ENCODE data around the gene THAP12.

The THAP12 gene

DNA sequence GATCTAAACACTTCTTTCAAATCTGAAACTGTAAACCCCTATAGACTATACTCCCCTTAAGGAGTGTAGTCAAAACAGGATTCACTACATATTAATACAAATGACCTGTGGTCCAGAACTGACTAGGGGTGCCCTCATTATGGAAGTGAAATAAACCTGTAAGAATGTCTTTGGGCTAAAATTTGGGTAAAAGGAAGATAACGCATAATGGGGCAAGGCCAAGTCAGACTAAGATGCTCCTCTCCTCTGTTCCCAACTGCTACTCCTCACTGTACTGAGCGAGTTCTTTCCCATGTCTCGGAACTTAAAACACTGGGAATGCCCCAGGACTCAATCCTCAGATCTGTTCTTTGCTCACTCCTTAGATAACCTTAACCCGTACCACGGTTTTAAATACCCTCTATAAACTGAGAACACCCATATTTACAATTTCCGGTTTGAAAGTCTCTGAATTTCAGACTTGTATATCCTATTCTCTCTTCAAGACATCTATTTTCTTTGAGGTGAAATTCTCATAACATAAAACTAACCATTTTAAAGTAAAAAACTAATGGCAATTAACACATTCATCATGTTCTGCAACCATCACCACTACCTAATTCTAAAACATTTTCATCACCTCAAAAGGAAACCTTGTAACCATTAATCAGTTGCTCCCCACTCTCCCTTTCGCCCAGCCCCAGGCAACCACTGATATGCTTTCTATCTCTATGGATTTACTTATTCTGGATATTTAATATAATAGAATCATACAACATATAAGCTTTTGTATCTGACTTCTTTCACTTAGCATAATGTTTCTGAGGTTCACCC is 4.0 kb downstream of the THAP12 start:
- no peak for DNase-seq

GRCh38 chr11:76371170-76371569 is 9.8 kb downstream of the THAP12 start:
- peak in 2 of 5 experiments; percentile 9 to 47 for DNase-seq

- no peak for DNase-seq
Measured at GRCh38 chr11:76369406-76369805, 11.5 kb downstream of the THAP12 start.

DNA sequence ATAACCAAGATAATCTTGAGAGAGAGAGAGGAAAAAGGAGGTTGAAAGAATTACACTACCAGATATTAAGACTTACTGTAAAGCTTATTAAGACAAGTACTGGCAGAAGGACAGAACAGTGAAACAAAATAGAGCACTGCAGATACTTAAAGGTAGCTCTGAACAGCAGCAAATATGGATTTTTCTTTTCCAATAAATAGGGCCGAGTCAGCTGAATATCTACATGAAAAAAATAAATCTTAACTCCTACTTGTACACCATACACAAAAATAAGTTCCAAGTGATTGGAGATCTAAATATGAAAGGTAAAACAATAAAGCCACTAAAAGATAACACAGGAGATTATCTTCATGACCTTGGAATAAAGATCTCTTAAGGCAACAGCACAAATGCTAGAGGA is 12.4 kb downstream of the THAP12 start:
- DNase-seq, result no peak

DNA sequence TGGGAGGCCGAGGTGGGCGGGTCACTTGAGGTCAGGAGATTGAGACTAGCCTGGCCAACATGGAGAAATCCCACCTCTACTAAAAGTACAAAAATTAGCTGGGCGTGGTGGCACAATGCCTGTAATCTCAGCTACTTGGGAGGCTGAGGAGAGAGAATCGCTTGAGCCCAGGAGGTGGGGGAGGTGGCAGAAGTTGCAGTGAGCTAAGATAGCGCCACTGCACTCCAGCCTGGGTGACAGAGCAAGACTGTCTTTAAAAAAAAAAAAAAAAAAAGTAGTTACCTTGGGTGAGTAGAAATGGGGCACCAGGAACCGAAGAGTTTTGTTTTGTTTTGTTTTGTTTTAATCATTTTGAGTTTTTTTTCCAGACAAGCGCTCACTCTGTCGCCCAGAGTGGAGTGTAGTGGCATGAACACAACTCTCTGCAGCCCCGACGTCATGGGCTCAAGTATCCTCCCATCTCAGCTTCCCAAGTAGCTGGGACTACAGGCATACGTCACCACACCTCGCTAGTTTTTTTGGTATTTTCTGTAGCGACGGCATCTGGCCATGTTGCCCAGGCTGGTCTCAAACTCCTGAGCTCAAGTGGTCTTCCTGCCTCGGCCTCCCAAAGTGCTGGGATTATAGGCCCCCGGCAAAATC is 15.8 kb downstream of the THAP12 start:
- no peak for DNase-seq

DNA sequence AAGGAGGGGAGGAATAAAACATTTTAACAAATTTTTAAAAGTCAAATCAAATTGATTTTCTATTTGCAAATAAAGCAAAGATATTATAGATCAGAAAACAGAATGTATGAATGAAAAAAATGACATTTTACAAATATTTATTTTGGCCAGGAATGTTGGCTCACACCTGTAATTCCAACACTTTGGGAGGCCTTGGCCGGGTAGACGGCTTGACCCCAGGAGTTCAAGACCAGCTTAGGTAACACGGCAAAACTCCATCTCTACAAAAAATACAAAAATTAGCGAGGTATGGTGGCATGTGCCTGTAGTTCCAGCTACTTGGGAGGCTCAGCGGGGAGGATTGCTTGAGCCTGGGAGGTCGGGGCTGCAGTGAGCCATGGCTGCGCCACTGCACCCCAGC is 18.2 kb downstream of the THAP12 start:
- DNase-seq, result no peak

GRCh38 chr11:76361776-76362175 is 19.2 kb downstream of the THAP12 start:
- DNase-seq, result peak in 1 of 5 experiments; percentile 40

DNA sequence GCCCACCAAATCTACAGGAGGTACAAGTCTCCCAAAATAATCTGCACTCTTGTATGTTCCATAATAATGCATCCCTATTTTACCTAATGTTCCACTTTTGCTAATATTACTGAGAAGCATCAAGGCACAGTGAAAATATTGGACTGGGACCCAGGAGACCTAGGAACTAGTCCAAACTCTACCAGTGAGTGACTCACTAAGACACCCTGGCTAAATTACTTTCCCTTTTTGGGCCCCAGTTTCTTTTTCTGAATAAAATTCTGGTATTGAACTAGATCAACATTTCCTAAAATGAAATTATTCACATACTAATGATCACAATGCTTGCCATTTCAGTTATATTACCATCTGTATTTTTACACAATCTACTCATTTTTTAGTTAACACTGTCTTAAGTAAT is 19.6 kb downstream of the THAP12 start:
- no peak for DNase-seq

- no peak for DNase-seq
Measured at GRCh38 chr11:76355172-76355571, 25.8 kb downstream of the THAP12 start.

- DNase-seq, result no peak
Measured at GRCh38 chr11:76348348-76348747, 32.6 kb downstream of the THAP12 start.

DNA sequence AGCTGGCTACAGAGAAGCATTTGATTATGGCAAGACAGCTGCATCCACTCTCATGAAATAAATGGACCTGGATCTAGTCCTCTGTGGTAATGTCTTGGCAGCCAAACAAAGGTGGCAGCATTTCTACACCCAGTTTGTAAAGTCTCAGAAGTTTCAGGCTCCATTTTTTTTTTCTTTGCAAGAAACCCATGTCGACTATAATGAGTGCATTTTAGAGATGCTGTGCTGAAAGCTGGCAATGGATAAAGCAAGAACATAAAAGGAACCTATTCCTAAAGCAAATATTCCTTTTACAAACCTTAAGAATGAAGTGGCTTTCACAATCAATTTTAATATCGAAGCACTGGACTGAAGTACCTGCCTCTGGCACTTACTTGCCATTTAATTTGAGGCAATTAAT is 33.5 kb downstream of the THAP12 start:
- DNase-seq, result no peak

DNA sequence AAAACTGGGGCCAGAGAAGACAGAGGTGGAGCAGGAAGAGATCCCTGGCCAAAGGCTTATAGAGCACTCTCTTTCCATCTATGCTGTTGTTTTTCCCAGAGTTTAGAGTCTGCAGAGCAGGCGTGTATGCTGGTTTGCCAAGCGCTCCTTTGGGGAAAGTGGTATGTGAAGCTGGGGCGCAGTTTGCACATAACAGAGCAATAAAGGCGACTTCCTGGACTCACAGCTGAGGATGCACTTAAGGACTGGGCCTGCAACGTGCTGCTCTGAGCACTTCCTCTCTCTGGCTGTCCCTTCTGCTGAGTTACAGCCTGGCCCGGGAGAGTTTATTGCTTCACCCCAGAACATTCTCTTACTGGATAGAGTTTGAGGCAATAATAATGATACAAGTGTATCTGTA is 41.7 kb downstream of the THAP12 start:
- peak in 1 of 5 experiments; percentile 53 for DNase-seq

GRCh38 chr11:76337923-76338322 is 43.0 kb downstream of the THAP12 start:
- DNase-seq, result no peak

DNA sequence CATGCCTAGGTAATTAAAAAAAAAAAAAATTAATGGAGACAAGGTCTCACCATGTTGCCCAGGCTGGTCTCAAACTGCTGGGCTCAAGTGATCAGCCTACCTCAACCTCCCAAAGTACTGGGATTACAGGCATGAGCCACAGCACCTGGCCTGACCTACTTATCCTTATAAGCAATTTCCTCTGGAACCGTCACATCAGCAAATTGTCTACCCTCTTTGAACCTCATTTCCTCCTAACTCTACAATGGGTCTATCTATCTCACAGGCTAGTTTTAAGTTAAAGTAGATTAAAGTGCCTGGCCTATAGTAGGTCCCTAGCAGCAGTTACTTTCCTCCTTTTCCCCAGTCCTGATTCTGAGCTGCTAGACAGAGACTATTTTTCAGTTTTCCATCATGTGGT is 43.5 kb downstream of the THAP12 start:
- DNase-seq, result no peak

DNA sequence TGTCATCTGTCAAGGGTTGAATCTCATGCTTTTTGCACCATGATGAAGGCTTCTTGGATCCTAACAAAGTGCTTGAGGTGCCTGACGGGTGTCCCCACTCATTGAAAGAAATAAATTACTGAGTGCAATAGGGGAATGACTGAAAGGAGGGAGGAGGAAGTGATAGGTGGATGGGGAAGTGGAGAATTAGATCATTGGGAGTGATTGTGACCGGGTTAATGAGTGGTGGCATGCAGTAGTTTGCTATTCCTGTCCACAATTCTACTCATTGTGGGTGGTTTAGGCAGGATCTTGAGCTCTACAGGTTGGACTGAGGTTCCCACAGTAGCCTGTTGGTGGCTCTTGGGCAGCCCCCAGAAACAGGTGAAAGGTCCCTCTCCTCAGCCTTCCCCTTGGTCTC is 44.3 kb downstream of the THAP12 start:
- no peak for DNase-seq

GRCh38 chr11:76335842-76336241 is 45.1 kb downstream of the THAP12 start:
- no peak for DNase-seq

GRCh38 chr11:76334826-76335389 is 46.0 kb downstream of the THAP12 start:
- no peak for DNase-seq

DNA sequence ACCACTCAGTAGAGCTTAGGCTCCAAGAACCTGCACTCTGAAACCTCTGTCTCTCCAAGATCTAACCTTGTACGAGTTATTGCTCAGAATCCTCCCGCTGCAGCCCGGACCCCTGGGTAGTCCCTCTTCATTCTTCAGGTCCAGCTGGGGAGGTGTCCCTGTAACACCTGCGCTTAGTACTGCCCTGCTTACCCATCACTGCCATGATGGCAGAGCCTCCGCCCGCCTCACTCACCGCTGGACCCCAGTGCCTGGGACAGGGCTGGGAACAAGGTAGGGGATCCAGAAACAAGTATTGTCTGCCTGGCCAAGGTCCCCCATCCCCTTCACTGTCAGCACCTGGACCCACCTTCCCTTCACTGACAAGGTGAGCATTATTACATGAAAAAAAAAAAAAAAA is 50.3 kb downstream of the THAP12 start:
- no peak for DNase-seq

DNA sequence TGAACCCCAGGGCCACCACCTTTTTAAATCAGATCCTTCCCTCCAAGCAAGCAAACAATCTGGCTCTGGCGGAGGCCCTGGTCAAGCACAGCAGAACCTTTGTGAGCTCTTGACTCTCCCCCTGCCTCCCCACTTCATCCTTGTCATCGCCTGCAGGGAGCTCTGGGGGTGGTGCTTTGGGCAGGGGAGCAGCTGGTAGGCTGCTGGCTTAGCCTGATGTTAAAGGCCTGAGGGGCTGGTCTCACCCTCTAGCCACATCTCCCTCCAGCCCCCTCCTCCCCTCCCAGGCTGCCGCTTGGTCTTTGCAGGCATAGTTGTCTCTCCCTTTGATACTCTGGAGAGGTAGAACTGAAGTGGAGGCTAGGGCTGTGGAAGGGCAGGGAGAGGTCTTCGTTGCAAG is 50.9 kb downstream of the THAP12 start:
- no peak for DNase-seq

GRCh38 chr11:76329084-76329648 is 51.8 kb downstream of the THAP12 start:
- DNase-seq, result no peak

DNA sequence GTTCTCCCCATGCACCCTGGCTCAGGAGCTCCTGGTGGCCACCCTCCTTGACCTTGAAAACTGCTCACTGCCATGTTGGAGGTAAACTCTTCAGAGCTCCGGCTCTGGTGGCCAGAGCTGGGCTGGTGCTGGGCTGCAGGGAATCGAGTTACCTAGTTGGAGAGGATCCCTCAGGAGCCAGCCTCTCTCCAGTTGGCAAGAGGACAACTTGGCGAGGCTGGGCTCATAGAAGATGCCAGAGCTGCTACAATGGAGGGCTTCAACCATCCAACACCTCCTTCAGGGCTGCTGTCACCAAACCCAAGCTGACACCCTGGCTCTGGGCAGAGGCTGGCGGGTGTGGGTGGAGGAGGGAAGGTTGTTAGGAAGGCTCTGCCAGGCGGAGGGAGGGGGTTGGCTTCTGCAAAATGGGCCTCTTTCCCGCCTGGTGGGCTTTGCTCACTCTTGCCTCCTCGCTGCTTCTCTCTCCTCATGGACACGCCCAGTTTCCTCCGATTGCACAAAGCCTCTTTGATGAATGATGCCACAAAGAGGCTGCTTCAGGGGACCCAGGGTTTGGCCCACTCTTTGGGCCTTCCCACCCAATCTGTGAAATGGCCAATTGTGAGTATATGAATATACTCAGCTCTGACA is 53.1 kb downstream of the THAP12 start:
- no peak for DNase-seq

DNA sequence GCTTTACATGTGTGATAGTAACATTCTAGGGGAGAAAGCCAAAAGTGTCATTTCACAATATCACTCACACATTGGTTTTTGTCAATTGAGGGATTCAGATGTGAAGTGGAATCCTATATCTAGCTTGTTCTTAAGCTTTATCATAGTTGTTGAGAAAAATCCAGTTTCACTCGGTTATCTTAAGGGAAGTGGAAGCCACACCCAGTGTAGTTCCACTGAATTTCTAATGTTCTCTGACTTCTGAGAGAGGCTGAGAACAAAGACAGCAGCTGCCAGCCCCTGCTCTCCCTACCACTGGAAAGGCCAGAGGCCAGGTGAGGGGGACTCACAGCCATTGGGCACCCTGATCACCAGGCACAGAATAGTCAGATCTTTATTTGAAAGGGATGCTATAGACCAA is 53.7 kb downstream of the THAP12 start:
- no peak for DNase-seq

DNA sequence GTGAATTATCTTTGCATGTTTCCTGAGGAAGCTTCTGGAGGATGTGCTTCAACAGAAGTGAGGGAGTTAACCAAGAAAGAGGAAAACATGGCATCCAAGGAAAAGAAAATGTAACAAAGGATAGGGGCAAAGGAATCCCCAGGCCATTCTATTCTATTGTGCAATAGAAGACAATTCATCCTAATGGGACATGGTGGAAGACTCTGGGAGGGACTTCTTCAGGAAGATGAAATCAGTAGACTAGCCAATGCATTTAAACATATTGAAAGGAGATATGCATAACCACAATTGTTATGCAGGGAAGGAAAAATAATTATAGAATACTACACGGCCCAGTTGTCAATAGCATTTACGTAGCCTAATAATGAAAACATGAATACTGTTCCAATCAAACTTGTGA is 55.7 kb downstream of the THAP12 start:
- no peak for DNase-seq
